HG02642 (cell line): ENCODE measurements around the gene GSTA2.
"Not testable (repeated sequence)": the region's sequence is repeated elsewhere in the genome, so short reads cannot be mapped to it uniquely, and the experiment has no call there.

Experiments
- ATAC-seq: cut with Tn5 transposase; IDR thresholded peaks from one replicate; pipeline ENCODE4 v1.9.1; 2021; ENCODE audit warnings: mild to moderate bottlenecking; ENCODE audit not compliant: unreplicated experiment, poor library complexity

The GSTA2 gene

DNA sequence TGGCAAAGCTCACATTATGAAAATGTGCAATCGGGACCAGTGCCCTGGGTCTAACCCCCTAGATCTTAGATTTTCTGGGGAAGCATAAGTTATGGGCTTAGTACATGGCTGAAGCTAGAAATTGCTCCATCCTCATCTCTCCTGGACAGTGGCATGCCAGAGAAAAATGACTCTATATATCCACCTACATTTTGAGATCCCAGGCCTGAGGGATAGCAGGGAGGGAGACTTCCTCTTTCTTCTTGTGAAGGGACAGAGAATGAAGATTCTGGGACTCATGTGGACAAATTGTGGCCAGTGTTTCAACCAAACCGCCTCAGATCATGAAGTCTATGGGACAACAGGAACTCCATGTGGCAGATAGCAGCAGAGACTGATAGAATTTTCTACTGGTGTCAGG, 35.4 kb downstream of the GSTA2 start:
- no peak for ATAC-seq

DNA sequence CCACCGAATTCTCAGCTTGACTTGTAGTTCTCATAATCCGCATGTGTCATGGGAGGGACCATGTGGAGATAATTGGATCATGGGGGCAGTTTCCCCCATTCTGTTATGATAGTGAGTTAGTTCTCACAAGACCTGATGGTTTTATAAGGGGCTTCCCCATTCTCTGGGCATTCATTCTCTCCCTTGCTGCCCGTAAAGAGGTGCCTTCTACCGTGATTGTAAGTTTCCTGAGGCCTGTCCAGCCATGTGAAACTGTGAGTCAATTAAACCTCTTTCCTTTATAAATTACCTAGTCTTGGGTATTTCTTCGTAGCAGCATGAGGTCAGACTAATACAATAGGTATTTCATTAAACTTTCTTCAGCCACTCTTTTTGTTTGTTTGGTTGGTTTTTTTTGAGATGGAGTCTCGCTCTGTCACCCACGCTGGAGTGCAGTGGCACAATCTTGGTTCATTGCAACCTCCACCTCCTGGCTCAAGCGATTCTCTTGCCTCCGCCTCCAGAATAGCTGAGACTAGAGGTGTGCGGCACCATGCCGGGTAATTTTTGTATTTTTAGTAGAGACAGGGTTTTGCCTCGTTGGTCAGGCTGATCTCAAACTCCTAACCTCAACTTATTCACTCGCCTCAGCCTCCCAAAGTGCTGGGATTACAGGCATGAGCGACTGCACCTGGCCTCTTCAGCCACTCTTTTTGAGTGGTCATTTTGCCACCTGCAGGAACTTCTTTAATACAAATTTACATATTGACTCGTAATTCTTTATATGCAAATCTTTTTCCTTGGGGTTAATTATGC, 36.3 kb downstream of the GSTA2 start:
- no peak for ATAC-seq

DNA sequence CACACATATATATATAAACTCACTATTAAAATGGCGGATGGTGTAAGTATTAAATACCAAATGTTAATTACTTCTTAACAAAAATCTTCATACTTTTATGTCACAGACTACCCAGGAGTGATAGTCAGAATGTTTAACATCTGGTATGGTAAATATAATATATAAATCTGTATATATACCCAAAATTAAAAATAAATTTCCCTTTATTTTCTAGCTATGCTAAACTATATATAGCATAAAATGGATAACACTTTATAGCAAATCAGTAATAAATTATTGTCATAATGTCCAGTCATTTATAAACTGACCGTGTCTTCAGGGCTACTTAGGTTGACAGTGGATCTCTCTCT, 37.1 kb downstream of the GSTA2 start:
- no peak for ATAC-seq

DNA sequence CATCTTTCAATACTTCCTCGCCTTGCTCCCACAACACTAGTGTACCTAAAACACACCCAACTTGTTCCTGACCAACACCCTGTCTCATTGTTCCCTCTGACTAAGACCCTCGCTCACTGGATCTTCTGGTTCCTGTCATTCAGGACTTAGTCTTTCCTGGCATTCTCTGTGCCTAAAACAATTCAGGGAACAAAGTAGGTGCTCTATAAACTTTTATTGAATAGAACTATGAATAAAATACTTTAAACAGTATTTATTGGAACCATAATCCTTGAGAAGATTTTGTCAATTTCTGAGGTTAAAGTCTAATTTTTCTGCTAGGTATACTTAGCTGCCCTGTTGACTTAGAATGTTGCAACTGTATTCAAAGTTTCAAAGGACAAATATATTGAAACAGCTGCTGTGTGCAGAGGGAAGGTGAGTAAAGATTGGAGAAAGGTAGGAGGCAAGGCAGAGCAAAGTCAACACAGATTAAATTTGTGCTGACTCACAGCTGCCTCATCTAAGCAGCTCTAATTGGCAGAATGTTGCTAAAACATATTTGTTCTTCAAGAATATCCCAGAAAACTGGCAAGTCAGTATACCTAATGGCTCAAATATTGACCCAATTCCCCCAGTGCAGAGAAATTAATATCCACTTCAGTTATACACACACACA, 37.6 kb downstream of the GSTA2 start:
- ATAC-seq, result no peak

DNA sequence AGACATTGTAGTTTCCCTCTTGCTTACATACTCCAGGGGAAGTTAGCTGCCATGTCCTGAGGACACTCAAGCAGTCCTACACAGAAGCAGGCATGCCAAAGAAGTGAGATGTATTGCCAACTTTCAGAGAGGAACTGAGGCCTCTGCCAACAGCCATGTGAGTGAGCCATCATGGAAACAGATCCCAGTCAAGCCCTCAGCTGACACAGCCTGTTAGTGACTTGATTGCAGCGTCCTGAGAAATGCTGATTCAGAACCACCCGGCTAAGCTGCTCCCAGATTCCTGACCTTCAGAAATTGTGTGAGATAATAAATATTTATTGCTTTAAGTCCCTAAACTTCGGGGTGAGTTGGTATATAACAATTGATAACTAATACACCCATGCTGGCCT, 38.1 kb downstream of the GSTA2 start:
- ATAC-seq, result no peak

DNA sequence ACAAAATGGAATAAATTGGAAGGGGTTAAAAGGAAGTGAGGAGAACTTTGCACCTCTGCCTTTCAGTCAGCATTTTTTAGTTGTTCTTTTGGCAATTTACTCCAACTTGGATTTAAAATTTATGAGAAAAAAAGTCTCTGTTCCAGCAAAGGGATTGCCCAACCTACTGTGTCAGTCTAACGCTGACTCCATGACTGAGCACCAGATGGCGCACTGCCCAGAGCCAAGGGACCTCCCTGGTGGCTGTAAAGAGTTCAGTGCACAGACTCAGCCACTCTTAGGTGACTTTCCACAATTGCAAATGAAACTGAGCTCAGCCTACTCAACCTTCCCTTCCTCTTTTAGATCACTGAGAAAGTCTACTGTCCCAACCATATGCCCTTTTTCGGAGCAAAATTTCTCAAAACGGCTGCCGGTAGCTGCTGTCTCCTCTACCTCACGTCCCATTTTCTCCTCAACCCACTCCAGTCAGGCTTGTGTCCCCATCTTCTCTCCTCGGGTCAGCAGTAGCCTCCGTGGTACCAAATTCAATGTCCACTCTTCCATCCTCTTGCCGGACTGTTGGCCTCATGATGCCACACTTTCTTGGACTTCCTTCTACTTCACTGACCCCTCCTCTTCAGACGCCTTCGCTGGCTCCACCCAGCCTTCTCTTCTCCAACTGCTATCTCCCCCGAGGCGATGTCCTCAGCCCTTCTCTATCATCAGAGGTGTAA, 38.7 kb downstream of the GSTA2 start:
- ATAC-seq, result peak; percentile 99

DNA sequence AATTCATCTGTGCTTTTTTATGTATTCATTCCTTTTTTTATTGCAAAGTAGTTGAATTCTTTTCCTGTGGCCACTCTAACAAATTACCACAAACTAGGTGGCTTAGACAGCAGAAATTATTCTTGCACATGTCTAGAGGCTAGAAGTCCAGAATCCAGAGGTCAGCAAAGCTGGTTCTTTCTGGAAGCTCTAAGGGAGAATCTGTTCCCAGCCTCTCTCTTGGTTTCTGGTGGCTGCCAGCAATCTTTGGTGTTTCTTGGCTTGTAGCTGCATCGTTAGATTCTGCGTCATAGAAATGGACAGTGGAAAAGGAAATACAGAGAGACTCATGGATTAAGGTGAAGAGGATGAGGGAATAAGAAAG, 39.3 kb downstream of the GSTA2 start:
- ATAC-seq, result no peak

DNA sequence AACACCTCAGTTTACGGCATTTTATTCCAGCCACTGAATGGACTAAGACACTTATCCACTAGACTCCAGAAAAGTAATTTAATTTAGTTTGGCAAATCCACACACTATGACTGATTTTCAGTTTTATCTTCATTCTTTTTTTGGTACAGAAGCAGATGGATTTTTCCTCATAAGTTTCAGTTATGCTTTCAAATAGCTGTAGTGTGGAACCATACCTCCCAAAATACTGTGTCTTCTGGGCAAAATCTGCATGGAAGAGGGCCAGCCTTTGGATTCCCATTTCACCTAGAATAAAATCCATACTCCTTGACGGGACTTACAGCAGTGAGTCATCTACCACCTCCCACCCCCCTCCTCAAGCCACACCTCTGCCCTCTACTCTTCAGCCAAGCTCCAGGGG, 43.0 kb downstream of the GSTA2 start:
- ATAC-seq, result no peak

DNA sequence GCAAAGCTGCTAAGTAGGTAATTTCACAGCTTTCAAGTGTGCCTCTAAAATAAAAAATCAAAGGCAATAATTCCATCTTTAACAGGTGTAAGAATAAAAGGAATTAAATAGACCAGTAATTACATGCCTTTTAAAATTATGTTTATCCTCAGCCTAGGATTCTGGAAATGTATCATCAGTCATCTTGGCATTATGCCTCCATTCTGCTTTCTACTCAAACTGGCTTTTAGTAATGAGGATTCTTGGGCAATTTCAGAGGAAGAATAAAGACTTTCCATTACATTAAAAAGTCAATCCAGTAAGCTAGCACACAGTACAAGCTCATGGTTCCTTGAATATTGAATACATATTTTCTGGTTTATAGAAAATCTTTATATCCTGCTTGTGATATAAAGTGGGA, 44.7 kb downstream of the GSTA2 start:
- ATAC-seq, result no peak

DNA sequence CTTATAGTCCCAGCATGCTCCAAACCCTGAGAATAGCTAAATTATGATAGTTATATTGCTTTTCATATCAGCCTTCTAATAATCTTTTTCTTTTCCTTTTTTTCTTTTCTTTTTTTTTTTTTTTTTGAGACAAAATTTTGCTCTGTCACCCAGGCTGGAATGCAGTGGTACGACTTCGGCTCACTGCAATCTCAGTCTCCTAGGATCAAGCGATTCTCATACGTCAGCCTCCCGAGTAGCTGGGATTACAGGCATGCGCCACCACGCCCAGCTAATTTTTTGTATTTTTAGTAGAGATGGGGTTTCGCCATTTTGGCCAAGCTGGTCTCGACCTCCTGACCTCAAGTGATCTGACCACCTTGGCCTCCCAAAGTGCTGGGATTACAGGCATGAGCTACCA, 48.5 kb downstream of the GSTA2 start:
- not testable (repeated sequence) for ATAC-seq

DNA sequence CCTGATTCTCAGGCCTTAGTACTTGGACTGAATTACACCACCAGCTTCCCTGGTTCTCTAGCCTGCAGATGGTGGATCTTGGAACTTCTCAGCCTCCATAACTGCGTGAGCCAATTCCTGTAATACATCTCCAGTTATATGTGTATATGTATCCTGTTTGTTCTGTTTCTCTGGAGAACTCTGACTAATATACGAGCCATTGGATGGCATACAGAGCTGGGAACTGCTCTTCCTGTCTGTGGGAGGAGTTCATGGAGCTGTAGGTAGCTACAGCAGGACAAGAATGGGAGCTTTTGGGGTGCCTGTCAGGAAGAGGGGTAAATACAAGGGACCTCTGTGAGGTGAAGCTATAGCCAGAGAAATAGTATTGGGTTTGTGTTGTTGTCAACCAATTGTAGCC, 51.1 kb downstream of the GSTA2 start:
- ATAC-seq, result no peak

DNA sequence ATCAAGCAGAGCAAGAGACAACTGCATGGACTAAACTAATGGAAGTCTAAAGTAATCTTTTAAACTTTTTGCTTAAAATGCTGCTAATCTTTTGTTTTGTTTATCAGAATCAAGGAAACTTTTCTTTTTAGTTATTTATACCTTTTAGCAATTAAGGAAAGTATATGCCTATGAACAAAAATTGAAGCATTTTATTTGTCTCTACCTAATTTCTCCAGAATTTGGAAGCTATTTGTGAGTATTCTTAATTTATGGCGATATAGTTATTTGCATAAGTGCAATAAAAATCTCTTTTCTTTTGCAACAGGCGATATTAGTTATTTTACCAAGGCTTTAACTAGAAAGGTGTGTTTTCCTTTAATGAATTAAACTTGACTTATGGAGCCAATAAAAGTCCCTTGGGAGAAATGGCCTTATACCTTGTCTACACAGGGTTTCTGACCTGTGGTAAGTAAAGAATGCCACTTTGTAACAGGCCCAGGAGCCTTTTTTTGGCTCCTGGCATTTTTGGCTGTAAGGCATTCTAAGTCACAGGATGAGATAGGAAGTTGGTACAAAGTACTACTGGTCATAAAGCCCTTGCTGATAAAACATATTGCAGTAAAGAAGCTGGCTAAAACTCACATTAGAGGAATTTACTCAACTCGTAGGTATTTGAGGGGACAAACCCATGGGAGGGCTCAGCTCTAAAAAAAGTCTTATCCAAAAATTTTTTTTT, 55.2 kb downstream of the GSTA2 start:
- ATAC-seq, result no peak

DNA sequence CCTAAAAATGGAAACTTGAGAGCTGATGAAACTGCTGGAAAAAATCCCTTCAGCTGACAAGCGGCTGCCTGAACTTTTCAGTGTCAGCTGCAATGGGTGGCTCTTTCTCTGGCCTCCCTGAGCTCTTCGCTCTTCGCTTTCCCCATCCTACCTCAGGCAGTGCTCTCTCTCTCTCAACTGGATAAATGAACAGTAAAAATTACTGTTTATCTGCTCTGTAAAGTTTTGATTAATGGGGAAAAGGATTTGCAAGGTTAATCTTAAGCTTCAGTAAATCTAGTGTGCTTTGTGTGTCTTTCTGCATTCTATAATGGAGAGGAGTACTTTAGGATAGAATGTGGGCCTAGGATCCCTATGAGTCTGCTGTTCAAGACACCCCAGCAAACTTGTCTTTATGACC, 57.3 kb downstream of the GSTA2 start:
- ATAC-seq, result no peak

DNA sequence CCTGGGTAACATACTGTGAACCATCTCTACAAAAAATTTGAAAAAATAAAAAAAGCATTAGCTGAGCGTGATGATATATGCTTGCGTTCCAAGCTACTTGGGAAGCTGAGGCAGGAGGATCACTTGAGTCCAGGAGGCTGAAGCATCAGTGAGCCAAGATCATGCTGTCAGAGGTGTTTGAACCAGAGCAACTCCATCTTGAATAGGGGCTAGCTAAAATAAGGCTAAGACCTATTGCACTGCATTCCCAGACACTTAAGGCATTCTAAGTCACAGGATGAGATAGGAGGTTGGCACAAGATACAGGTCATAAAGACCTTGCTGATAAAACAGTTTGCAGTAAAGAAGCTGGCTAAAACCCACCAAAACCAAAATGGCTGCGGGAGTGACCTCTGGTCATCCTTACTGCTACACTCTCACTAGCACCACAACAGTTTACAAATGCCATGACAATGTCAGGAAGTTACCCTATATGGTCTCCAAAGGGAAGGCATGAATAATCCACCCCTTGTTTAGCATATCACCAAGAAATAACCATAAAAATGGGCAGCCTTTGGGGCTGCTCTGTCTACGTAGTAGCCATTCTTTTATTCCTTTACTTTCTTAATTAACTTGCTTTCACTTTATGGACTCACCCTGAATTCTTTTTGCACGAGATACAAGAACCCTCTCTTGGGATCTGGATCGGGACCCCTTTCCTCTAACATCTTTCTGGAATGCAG, 58.3 kb downstream of the GSTA2 start:
- ATAC-seq, result not testable (repeated sequence)

DNA sequence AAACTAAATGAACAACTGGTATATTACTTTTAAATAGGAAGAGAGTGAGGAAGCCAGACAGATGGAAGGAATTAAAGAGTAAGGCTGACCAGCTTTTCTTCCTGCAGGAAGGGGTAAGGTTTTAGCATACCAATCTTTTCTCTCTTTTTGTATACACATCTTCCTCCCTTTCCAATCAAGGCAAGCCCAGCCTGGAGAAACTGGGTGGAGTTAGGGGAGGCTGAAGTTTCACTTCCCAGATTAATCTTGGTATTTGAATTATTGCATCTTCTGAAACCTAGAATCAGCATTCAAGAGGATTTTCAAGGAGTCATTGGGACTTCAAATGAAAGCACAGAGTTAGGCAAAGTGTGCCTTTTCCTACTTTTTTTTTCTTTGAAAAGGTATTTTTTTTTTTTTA, 59.2 kb downstream of the GSTA2 start:
- no peak for ATAC-seq
